ENCODE results near the gene CCR4. TPM values are rescaled to one million over a fixed set of nuclear protein-coding genes. Genes with fewer than 3 reads are reported as not detected.
"Not testable (repeated sequence)": the region's sequence is repeated elsewhere in the genome, so short reads cannot be mapped to it uniquely, and the experiment has no call there.

Gene CCR4
- total and polyA plus RNA-seq, 2 of the 8 experiments (the other 6 are each of a cell fraction or from before 2014, with no cell fraction given) = 0.11 to 0.15 TPM

- not testable (repeated sequence) for H3K4me3 ChIP-seq (ENCODE audit: extremely low read depth in 1 of 4, insufficient read depth in 2 of 4, low read depth in 3 of 4, low read length in 4 of 4); H3K27ac ChIP-seq (ENCODE audit: low read depth, low read length); H3K18ac ChIP-seq (ENCODE audit: extremely low read depth, low read length); H3K14ac ChIP-seq (ENCODE audit: insufficient read length); DNase-seq (ENCODE audit: low read depth in 1 of 2, low spot score in 2 of 2); H2AK5ac ChIP-seq (ENCODE audit: low read depth, low read length); H3K9ac ChIP-seq (replicated peaks in 1 of 4; ENCODE audit: extremely low read depth in 1 of 4, low read depth in 3 of 4, low read length in 3 of 4); H2BK120ac ChIP-seq (replicated peaks; ENCODE audit: low read depth, low read length); H3K4me1 ChIP-seq (replicated peaks in 1 of 4; ENCODE audit: control insufficient read depth in 3 of 4, insufficient read depth in 4 of 4, low read length in 3 of 4); H3K27me3 ChIP-seq (replicated peaks in 1 of 4; ENCODE audit: control insufficient read depth in 3 of 4, extremely low read depth in 1 of 4, insufficient read depth in 3 of 4, low read length in 3 of 4); H2BK20ac ChIP-seq (ENCODE audit: low read length); H4K20me1 ChIP-seq (replicated peaks in 1 of 2; ENCODE audit: control insufficient read depth in 1 of 2, insufficient read depth in 2 of 2, low read length in 2 of 2); H4K91ac ChIP-seq (replicated peaks; ENCODE audit: insufficient read length, low read length); H2BK5ac ChIP-seq (ENCODE audit: low read depth, low read length); H2AFZ ChIP-seq (ENCODE audit: low read length); H3K23me2 ChIP-seq (ENCODE audit: low read depth, low read length); H2BK15ac ChIP-seq (ENCODE audit: low read length); H3K4ac ChIP-seq (replicated peaks; ENCODE audit: insufficient read length, low read depth, low read length); H3K36me3 ChIP-seq (ENCODE audit: control insufficient read depth in 2 of 4, insufficient read depth in 4 of 4, low read length in 3 of 4); H4K8ac ChIP-seq (ENCODE audit: extremely low read depth, insufficient read depth, low read length); H3K79me1 ChIP-seq (ENCODE audit: low read depth, low read length); H3K4me2 ChIP-seq (ENCODE audit: insufficient read depth in 1 of 2, low read depth in 2 of 2, low read length in 2 of 2); H2BK12ac ChIP-seq (ENCODE audit: low read depth, low read length); H3K79me2 ChIP-seq (ENCODE audit: control insufficient read depth in 1 of 2, insufficient read depth in 2 of 2, low read length in 2 of 2); FAIRE-seq; H3K56ac ChIP-seq (replicated peaks; ENCODE audit: insufficient read length, low read depth, low read length); H4K5ac ChIP-seq (ENCODE audit: insufficient read length, low read depth, low read length); H3K23ac ChIP-seq (ENCODE audit: insufficient read length)
- CTCF ChIA-PET (ENCODE audit: partially characterized antibody) = interaction anchor here (0.5 kb wide), 1 partner anchor 175 kb away, joined by 3 read pairs; no protein-coding TSS in a partner anchor
- POLR2A ChIA-PET (ENCODE audit: partially characterized antibody) = interaction anchor here (0.6 kb wide), 1 partner anchor 79 kb away, joined by 3 read pairs; no protein-coding TSS in a partner anchor
- peaks cover 15 to 18% of the 10 kb centered on the region in 2 experiments for H3K9me3 ChIP-seq (ENCODE audit: insufficient read depth in 2 of 2, low read depth in 1 of 2, low read length in 1 of 2)
- WGBS, 2 experiments (ENCODE audit: extremely low coverage in 1 of 2, insufficient coverage in 1 of 2, insufficient read length in 1 of 2, insufficient replicate concordance in 2 of 2, low coverage in 1 of 2, low lambda C conversion rate in 2 of 2, missing lambda C conversion rate in 1 of 2) = 88% methylated on average over 2 of the region's 2 CpGs; no CpG with 5 or more reads in 1 of the 2 experiments
These were observed 14.3 kb downstream of the CCR4 start for GRCh38 chr3:32965617-32966213.

GRCh38 chr3:32966627-32967026 is 15.2 kb downstream of the CCR4 start:
- H4K91ac ChIP-seq (replicated peaks; ENCODE audit: insufficient read length, low read length); POLR2A ChIA-PET (ENCODE audit: partially characterized antibody); H2AFZ ChIP-seq (ENCODE audit: low read length); H4K5ac ChIP-seq (ENCODE audit: insufficient read length, low read depth, low read length); H2BK120ac ChIP-seq (replicated peaks; ENCODE audit: low read depth, low read length); DNase-seq (ENCODE audit: low read depth in 1 of 2, low spot score in 2 of 2); H3K4me3 ChIP-seq (ENCODE audit: extremely low read depth in 1 of 4, insufficient read depth in 2 of 4, low read depth in 3 of 4, low read length in 4 of 4); H3K14ac ChIP-seq (ENCODE audit: insufficient read length); H3K56ac ChIP-seq (replicated peaks; ENCODE audit: insufficient read length, low read depth, low read length); H2BK15ac ChIP-seq (ENCODE audit: low read length); H2BK12ac ChIP-seq (ENCODE audit: low read depth, low read length); H3K79me1 ChIP-seq (ENCODE audit: low read depth, low read length); H3K9ac ChIP-seq (replicated peaks in 1 of 4; ENCODE audit: extremely low read depth in 1 of 4, low read depth in 3 of 4, low read length in 3 of 4); H4K8ac ChIP-seq (ENCODE audit: extremely low read depth, insufficient read depth, low read length); H3K4me1 ChIP-seq (replicated peaks in 1 of 4; ENCODE audit: control insufficient read depth in 3 of 4, insufficient read depth in 4 of 4, low read length in 3 of 4); FAIRE-seq; H2BK5ac ChIP-seq (ENCODE audit: low read depth, low read length); H3K27me3 ChIP-seq (replicated peaks in 1 of 4; ENCODE audit: control insufficient read depth in 3 of 4, extremely low read depth in 1 of 4, insufficient read depth in 3 of 4, low read length in 3 of 4); H4K20me1 ChIP-seq (replicated peaks in 1 of 2; ENCODE audit: control insufficient read depth in 1 of 2, insufficient read depth in 2 of 2, low read length in 2 of 2); H3K27ac ChIP-seq (ENCODE audit: low read depth, low read length); H3K4me2 ChIP-seq (ENCODE audit: insufficient read depth in 1 of 2, low read depth in 2 of 2, low read length in 2 of 2); H3K36me3 ChIP-seq (ENCODE audit: control insufficient read depth in 2 of 4, insufficient read depth in 4 of 4, low read length in 3 of 4); H3K4ac ChIP-seq (replicated peaks; ENCODE audit: insufficient read length, low read depth, low read length); H2BK20ac ChIP-seq (ENCODE audit: low read length); H3K79me2 ChIP-seq (ENCODE audit: control insufficient read depth in 1 of 2, insufficient read depth in 2 of 2, low read length in 2 of 2); H3K18ac ChIP-seq (ENCODE audit: extremely low read depth, low read length); H3K23ac ChIP-seq (ENCODE audit: insufficient read length); H3K23me2 ChIP-seq (ENCODE audit: low read depth, low read length); H2AK5ac ChIP-seq (ENCODE audit: low read depth, low read length): not testable (repeated sequence)
- peaks cover 15 to 18% of the 10 kb centered on the region in 2 experiments for H3K9me3 ChIP-seq (ENCODE audit: insufficient read depth in 2 of 2, low read depth in 1 of 2, low read length in 1 of 2)
- CTCF ChIA-PET (ENCODE audit: partially characterized antibody) = interaction anchor here (0.5 to 3.5 kb wide), 4 partner anchors 11 to 174 kb away, joined by 3 to 25 read pairs (median 12); no protein-coding TSS in a partner anchor
- WGBS, 2 experiments (ENCODE audit: extremely low coverage in 1 of 2, insufficient coverage in 1 of 2, insufficient read length in 1 of 2, insufficient replicate concordance in 2 of 2, low coverage in 1 of 2, low lambda C conversion rate in 2 of 2, missing lambda C conversion rate in 1 of 2) = 94% methylated on average over 5 of the region's 5 CpGs; no CpG with 5 or more reads in 1 of the 2 experiments

Data from H1 (cell line).